Measurements from ENCODE around the gene EHD1. TPM values are rescaled to one million over a fixed set of nuclear protein-coding genes. Genes with fewer than 3 reads are reported as not detected.
A peak's percentile ranks its signal among the peaks of the same experiment; 100 is the strongest.

EHD1 gene
- total RNA-seq, 1 donor from 2014 or later, result 111 TPM

GRCh38 chr11:64842851-64843685 is 35.4 kb downstream of the EHD1 start:
- Mint-ChIP-seq H3K27me3 (ENCODE audit: low read depth) (no peaks in the 10 kb centered on the region), H3K27ac (ENCODE audit: unreplicated experiment) (no peak overlapping the region), H3K4me3 (ENCODE audit: unreplicated experiment) (no peak overlapping the region), H3K4me1 (ENCODE audit: low read depth) (peaks cover 12% of the 10 kb centered on the region), H3K36me3 (ENCODE audit: low read depth) (no peaks in the 10 kb centered on the region), H3K9me3 (ENCODE audit: low read depth) (no peaks in the 10 kb centered on the region)
- peak; percentile 85 for DNase-seq (ENCODE audit: low spot score)
- no peak for TF ChIP-seq CTCF (IDR thresholded peaks at IDR 0.05)

GRCh38 chr11:64842366-64842759 is 36.1 kb downstream of the EHD1 start:
- Mint-ChIP-seq H3K27ac (ENCODE audit: unreplicated experiment) (no peak overlapping the region), H3K9me3 (ENCODE audit: low read depth) (no peaks in the 10 kb centered on the region), H3K27me3 (ENCODE audit: low read depth) (no peaks in the 10 kb centered on the region), H3K4me3 (ENCODE audit: unreplicated experiment) (no peak overlapping the region), H3K36me3 (ENCODE audit: low read depth) (no peaks in the 10 kb centered on the region), H3K4me1 (ENCODE audit: low read depth) (peaks cover 10% of the 10 kb centered on the region)
- TF ChIP-seq CTCF (IDR thresholded peaks at IDR 0.05), result no peak
- DNase-seq (ENCODE audit: low spot score), result no peak

GRCh38 chr11:64841592-64842365 is 36.6 kb downstream of the EHD1 start:
- Mint-ChIP-seq H3K36me3 (ENCODE audit: low read depth) (no peaks in the 10 kb centered on the region), H3K27me3 (ENCODE audit: low read depth) (no peaks in the 10 kb centered on the region), H3K4me1 (ENCODE audit: low read depth) (peaks cover 7% of the 10 kb centered on the region), H3K4me3 (ENCODE audit: unreplicated experiment) (no peak overlapping the region), H3K27ac (ENCODE audit: unreplicated experiment) (no peak overlapping the region), H3K9me3 (ENCODE audit: low read depth) (no peaks in the 10 kb centered on the region)
- TF ChIP-seq CTCF (IDR thresholded peaks at IDR 0.05), result no peak
- DNase-seq (ENCODE audit: low spot score), result no peak

GRCh38 chr11:64839887-64840782 is 38.3 kb downstream of the EHD1 start:
- no peak overlapping the region for H3K27ac Mint-ChIP-seq (ENCODE audit: unreplicated experiment)
- H3K36me3 Mint-ChIP-seq (ENCODE audit: low read depth), result no peaks in the 10 kb centered on the region
- DNase-seq (ENCODE audit: low spot score), result no peak
- no peak for TF ChIP-seq CTCF (IDR thresholded peaks at IDR 0.05)
- no peaks in the 10 kb centered on the region for H3K27me3 Mint-ChIP-seq (ENCODE audit: low read depth)
- peaks cover 7% of the 10 kb centered on the region for H3K4me1 Mint-ChIP-seq (ENCODE audit: low read depth)
- H3K4me3 Mint-ChIP-seq (ENCODE audit: unreplicated experiment), result no peak overlapping the region
- no peaks in the 10 kb centered on the region for H3K9me3 Mint-ChIP-seq (ENCODE audit: low read depth)

- H3K4me1 Mint-ChIP-seq (ENCODE audit: low read depth), result peaks cover 7% of the 10 kb centered on the region
- TF ChIP-seq CTCF (IDR thresholded peaks at IDR 0.05), result no peak
- no peak overlapping the region for H3K27ac Mint-ChIP-seq (ENCODE audit: unreplicated experiment)
- no peaks in the 10 kb centered on the region for H3K27me3 Mint-ChIP-seq (ENCODE audit: low read depth)
- H3K4me3 Mint-ChIP-seq (ENCODE audit: unreplicated experiment), result no peak overlapping the region
- no peaks in the 10 kb centered on the region for H3K9me3 Mint-ChIP-seq (ENCODE audit: low read depth)
- DNase-seq (ENCODE audit: low spot score), result peak; percentile 84
- H3K36me3 Mint-ChIP-seq (ENCODE audit: low read depth), result no peaks in the 10 kb centered on the region
Measured at GRCh38 chr11:64839335-64839734, 39.1 kb downstream of the EHD1 start.

Data from chondrocyte (in vitro differentiated cells).